DMS53 treated with DMSO at 0.1 percent for 48 hours (cell line): ENCODE measurements around the gene CNOT2.

Experiments
- DNase-seq: peaks from one replicate; lab custom pipeline; 2025; ENCODE audit not compliant: unreplicated experiment; lab: John Stamatoyannopoulos, UW

CNOT2 gene, protein sequence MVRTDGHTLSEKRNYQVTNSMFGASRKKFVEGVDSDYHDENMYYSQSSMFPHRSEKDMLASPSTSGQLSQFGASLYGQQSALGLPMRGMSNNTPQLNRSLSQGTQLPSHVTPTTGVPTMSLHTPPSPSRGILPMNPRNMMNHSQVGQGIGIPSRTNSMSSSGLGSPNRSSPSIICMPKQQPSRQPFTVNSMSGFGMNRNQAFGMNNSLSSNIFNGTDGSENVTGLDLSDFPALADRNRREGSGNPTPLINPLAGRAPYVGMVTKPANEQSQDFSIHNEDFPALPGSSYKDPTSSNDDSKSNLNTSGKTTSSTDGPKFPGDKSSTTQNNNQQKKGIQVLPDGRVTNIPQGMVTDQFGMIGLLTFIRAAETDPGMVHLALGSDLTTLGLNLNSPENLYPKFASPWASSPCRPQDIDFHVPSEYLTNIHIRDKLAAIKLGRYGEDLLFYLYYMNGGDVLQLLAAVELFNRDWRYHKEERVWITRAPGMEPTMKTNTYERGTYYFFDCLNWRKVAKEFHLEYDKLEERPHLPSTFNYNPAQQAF

DNA sequence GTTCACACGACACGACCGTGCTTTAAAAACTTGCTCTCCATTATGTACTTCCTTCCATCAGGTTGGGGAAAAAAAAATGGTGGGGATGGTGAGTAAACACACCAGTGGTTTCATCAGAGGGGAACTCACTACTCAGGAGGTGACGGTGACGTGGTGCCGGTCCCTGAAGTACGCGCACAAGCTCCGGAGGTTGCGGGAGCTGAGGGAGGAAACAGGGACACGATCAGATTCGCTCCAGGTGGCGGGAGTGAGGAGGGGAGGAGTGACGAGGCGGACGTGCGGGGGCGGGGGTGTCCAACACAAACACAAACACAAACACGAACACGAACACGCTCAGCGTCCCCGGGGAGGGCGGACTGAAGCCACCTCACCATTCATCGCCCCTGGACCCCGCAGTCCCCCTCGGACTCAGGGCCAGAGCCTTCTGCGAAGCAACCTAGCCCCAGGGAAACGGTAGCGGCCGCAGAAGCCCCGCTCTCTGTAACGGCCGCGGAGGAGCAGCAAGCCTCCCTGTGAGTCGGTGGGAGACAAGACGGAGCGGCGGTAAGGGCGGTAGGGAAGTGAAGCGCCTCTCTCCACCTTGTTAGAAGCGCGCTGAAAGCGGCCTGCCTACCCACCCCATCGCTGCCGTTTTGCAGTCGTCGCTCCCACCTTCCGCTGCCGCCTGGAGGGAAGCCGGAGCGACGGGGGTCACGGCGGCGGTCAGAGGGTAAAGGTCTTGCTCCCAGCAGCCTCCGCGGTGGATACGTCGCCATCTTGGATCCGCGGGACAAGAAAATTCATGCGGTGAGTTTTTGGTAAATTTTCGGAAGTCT lies at the start of gene CNOT2:
TSS of gene CNOT2 (plus strand) at position 739 of the 815 bp plus-strand sequence. CDS start 34,794 bp downstream, outside the sequence.
- peak; percentile 87 for DNase-seq

GRCh38 chr12:70194076-70194475 lies 49.2 kb upstream of the CNOT2 start:
- DNase-seq: no peak

DNA sequence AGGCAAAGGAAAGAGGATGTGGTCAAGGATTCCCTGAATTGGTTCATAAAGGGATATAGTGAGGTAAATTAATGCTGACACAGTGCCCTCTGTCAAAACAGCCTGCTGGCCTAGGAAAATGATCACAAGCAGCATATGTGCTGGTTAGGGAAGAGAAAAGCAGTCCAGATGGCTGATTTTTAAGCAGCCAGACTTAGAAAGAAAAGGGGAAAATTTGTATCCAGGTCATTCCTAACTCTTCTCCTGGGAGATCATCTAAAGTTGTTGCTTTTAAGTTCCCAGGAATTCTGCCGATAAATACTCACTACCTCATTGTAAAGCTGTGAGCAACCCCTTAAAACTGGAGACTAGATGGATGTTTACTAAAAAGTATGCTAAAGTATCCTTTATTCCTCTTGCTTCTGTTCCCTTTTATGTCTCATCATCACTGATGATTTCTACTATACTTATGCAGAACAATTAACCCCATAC lies 46.4 kb upstream of the CNOT2 start:
- DNase-seq: no peak

DNA sequence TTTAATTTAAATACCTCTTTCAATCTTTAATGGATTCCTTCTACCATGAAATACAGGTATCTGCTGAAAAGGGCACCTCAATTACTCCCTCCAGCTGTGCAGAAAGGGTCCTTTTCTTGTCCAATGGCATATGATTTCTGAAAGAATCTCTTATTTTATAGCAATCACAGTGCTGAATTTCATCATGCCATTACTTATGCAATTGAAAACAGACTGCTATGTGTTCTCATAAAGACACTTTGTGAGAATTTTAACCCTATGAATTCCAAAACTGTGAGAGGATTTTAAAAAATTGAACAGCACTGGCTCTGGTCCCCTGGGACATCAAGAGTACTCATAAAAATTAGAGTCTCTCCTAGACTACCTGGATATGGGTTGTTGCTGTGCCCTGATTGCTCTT lies 45.9 kb upstream of the CNOT2 start:
- no peak for DNase-seq

DNA sequence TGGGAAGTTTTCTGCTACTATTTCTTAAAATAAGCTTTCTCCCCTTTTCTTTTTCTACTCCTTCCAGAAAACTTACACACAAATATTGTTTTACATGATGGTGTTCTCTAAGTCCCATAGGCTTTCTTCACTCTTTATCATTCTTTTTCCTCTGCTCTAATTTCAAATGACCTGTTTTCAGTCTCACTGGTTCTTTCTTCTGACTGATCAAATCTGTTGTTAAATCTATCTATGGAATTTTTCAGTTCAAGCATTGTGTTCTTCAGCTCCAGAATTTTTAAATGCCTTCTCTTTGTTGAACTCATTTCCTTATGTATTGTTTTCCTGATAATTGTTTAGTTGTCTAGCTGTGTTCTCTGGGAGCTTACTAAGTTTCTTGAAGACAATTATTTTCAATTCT lies 29.5 kb upstream of the CNOT2 start:
- no peak for DNase-seq

- no peak for DNase-seq
Observed at GRCh38 chr12:70214972-70215617, 28.1 kb upstream of the CNOT2 start.

DNA sequence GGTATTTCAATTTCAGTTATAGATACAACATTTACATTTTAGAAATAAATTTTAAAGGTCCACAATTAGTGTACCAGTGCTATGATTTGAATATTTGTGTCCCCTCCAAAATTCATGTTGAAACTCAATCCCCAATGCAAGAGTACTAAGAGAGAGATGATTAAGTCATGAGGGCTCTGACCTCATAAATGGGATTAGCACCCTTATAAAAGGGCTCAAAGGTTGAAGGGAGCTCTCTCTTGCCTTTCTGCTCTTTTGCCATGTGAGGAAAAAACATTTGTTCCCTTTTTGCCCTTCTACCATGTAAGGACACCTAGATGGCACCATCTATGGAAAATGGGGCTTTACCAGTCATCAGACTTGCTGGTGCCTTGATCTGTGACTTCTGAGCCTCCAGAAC lies 25.8 kb upstream of the CNOT2 start:
- no peak for DNase-seq

DNA sequence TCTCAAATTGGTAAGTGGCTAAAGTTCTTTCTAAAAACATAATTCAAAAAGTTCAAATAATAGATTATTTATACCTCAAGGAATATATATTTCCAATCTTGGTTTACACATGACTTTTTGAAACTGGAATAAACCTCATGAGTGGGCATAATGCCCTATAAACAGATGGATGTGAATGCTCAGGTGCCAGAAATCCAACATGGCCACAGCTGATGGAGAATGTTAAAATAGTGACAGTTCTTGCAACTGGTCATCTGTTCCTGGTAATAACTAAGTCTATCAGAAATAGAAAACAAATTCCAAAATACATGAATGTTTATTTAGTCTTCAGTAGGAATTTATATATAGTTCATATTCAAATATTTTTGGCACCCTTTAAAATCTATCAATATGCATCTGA lies 21.6 kb upstream of the CNOT2 start:
- no peak for DNase-seq

DNA sequence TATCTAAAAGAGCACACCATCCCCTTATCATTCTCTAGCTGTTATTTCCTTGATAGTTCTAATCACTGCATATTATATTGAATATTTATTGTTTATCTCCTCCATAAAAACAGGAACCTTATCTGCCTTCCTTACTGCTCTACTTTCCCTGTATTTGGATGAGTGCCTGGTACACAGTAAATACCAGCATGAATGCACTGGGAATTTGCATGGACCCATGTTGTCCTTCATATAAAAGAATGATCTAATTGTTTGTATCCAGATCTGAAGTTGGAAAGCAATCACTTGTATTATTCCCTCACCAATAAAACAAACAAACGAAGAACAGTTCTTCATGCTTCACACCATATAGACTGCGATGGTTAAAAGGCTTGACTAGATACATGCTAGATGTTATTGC lies 15.3 kb upstream of the CNOT2 start:
- DNase-seq: no peak

- DNase-seq: no peak
Observed at GRCh38 chr12:70230934-70231606, 12.2 kb upstream of the CNOT2 start.

DNA sequence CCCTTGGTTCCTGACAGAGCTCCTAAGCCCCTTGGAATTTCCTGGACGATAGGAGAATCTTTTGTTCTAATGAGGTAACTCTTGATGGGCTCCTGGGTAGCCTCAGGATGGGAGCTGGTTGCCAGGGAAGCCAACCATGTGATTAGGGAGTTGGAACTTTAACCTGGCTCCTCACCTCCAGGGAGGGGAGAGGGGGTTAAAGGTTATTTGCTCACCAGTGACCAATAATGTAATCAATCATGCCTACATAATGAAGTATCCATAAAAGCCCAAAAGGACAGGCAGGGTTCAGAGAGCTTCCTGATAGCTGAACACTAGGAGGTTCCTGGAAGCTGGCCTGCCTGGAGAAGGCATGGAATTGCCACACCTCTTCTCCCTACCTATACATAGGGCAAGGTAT lies 6.2 kb upstream of the CNOT2 start:
- DNase-seq: no peak

- no peak for DNase-seq
Observed at GRCh38 chr12:70240673-70241072, 2.6 kb upstream of the CNOT2 start.

DNA sequence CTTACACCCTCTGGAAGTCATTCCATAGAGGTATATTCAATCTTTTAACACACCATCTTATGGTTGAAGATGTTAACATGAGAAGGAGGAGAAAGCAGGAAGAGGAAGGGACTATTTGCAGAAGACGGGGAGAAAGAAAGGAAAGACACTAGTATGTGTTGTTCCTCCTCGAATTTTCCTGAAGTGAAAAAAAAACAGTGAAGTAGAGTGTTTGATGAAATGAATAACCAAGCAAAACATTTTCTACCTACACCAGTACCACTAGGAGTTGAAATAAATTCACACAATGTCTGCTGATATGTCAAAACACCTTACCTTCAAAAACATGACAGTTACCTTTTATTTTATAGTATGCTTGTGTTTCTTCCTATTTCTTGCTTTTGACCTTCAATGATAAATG lies 1.4 kb upstream of the CNOT2 start:
- DNase-seq: no peak

GRCh38 chr12:70243510-70244371 lies 508 bp downstream of the CNOT2 start:
- DNase-seq: peak; percentile 44

- no peak for DNase-seq
Observed at GRCh38 chr12:70244409-70244808, 1.2 kb downstream of the CNOT2 start.

DNA sequence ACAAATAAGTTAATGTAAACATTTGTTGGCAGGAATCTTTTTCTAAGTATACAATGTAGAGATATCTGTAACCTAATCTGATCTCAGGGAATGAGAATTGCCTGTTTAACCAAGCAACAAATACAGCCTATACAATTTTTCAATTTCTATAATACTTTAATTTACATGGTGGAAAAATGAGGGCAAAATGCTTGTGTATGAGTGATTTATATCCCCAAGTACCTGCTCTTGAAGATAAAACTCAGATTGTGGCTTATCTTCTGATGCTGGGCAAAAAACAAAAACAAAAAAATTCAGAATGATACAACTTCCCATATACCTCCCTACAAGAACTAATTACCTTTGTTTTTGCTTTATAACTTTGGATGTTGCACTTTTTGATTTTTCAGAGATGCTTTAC lies 2.2 kb downstream of the CNOT2 start:
- no peak for DNase-seq

DNA sequence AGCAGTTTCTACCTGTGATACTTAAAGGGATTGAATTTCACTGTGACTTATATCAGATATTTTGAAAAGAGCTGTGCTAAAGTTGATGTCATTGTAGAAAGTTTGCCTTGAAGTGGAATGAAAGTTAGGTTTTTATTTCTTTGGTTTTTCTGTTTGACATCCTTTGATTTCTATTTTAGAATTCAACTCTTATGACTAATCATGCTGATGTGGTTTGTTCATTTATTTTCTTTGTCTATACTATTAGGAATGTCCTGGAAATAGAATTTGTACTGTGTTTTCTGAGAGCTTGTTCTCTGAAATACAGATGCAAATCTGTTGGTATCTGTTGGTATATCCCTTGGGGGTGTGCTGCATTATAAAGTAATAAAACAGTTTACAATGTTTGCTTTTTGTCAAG lies 3.3 kb downstream of the CNOT2 start:
- no peak for DNase-seq

DNA sequence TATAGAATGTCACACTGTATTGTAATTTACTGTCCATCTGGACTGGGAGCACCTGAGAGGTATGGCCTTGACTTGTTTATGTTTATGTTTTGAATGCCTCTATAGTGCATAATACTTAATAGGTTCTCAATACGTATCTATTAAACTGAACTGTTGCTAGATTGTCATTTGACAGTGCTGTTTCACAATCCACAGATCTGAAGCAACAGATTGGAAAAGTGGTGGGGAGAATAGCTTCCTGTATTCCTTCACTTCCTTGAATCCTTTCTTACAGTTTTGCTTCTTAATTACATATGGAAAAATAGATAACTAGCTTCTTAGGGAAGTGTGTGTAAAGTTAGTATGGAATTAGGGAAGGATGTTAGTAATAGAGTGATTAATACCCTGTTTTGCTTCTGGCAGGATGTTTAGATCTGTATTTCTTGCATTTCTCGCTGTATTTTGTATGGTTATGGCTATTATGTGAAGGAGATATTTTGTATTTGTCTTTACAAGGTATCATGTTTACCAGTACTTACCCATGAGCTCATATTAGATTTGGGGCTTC lies 4.5 kb downstream of the CNOT2 start:
- DNase-seq: no peak

- no peak for DNase-seq
Observed at GRCh38 chr12:70248876-70249275, 5.6 kb downstream of the CNOT2 start.

- DNase-seq: no peak
Observed at GRCh38 chr12:70249903-70250302, 6.7 kb downstream of the CNOT2 start.
